ENCODE data around the gene KCNG2.
A peak's percentile ranks its signal among the peaks of the same experiment; 100 is the strongest.

KCNG2 gene

GRCh38 chr18:79798346-79798998 is 734 bp downstream of the KCNG2 start:
- DNase-seq, result no peak
- Mint-ChIP-seq H3K36me3 (ENCODE audit: low read depth) (peaks cover 2% of the 10 kb centered on the region), H3K27me3 (peaks cover 48% of the 10 kb centered on the region), H3K4me1 (peaks cover 14% of the 10 kb centered on the region), H3K9me3 (no peaks in the 10 kb centered on the region), H3K27ac (no peak overlapping the region), H3K4me3 (peak overlapping the region; percentile 32)
- no peak for ATAC-seq

DNA sequence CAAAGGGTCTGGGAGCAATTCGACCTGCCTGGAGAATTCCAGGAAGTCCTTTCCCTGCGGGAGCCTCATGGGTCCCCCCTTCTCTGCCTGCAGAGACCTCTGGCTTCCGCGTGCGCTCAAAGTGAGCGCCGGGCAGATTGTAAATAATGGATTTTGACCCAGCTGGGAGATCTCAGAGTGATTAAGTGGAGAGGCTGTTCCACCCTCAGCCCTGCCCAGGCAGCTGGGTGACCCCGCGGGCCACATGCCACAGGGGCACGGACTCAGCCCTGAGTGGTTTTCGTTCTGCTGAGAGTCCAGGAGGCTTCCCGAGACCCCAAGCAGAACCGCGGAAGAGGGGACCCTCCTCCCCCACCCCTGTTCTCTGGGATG is 1.2 kb downstream of the KCNG2 start:
- H3K4me3 Mint-ChIP-seq, result peak overlapping the region; percentile 32
- no peak for DNase-seq
- no peak overlapping the region for H3K27ac Mint-ChIP-seq
- peaks cover 14% of the 10 kb centered on the region for H3K4me1 Mint-ChIP-seq
- no peak for ATAC-seq
- H3K27me3 Mint-ChIP-seq, result peaks cover 48% of the 10 kb centered on the region
- H3K36me3 Mint-ChIP-seq (ENCODE audit: low read depth), result peaks cover 2% of the 10 kb centered on the region
- H3K9me3 Mint-ChIP-seq, result no peaks in the 10 kb centered on the region

- ATAC-seq, result no peak
- Mint-ChIP-seq H3K4me3 (peak overlapping the region; percentile 29), H3K4me1 (peaks cover 14% of the 10 kb centered on the region), H3K9me3 (no peaks in the 10 kb centered on the region), H3K27ac (no peak overlapping the region), H3K36me3 (ENCODE audit: low read depth) (peaks cover 2% of the 10 kb centered on the region), H3K27me3 (peaks cover 40% of the 10 kb centered on the region)
- DNase-seq, result no peak
These were observed 2.1 kb downstream of the KCNG2 start for GRCh38 chr18:79799619-79800370.

DNA sequence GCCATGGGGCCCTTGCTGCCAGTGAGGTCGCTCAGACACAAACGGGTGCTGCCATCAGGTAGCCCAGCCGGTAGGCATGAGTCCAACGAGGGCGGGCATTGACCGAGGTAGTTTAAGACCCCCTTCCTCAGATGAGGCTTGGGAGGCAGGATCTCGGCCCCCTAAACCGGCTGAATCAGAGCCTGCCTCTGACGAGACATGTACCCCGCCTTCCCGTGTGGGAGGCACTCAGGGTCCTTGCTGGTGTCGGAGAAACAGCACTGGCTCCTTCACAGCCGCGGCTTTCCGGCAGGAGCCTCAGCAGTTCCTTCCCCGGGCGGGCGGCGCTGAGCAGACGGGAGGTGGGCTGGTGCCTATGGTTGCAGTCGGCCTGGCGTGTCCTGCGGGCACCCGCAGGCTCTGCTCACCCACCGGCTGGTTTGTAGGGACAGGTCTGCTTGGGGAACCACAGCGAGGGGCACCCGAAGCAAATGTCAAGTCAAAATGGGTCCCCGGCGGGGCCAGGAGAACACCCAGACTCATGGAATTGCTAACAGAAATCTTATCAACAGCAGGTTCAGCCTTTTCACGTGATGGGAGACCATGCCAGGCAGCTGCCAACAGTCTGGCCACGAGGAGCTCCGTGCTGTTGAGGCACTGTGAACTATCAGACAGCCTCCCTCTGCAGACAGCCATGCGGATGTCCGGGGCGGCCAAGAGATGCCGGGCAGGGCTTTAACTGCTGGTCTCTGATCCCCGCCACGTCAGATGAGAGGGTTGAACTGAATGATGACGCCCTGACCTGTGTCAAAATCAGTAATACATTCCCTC is 2.8 kb downstream of the KCNG2 start:
- peaks cover 36% of the 10 kb centered on the region for H3K27me3 Mint-ChIP-seq
- DNase-seq (no peak), ATAC-seq (no peak)
- H3K4me3 Mint-ChIP-seq, result no peak overlapping the region
- H3K36me3 Mint-ChIP-seq (ENCODE audit: low read depth), result peaks cover 2% of the 10 kb centered on the region
- no peaks in the 10 kb centered on the region for H3K9me3 Mint-ChIP-seq
- H3K27ac Mint-ChIP-seq, result no peak overlapping the region
- H3K4me1 Mint-ChIP-seq, result peaks cover 19% of the 10 kb centered on the region

- H3K4me1 Mint-ChIP-seq, result peaks cover 20% of the 10 kb centered on the region
- H3K27me3 Mint-ChIP-seq, result peaks cover 30% of the 10 kb centered on the region
- DNase-seq, result no peak
- no peaks in the 10 kb centered on the region for H3K9me3 Mint-ChIP-seq
- ATAC-seq, result no peak
- peaks cover 2% of the 10 kb centered on the region for H3K36me3 Mint-ChIP-seq (ENCODE audit: low read depth)
- no peak overlapping the region for H3K27ac Mint-ChIP-seq
- H3K4me3 Mint-ChIP-seq, result no peak overlapping the region
These were observed 3.5 kb downstream of the KCNG2 start for GRCh38 chr18:79801217-79801616.

GRCh38 chr18:79801641-79802040 is 3.9 kb downstream of the KCNG2 start:
- ATAC-seq (no peak), DNase-seq (no peak)
- peaks cover 26% of the 10 kb centered on the region for H3K27me3 Mint-ChIP-seq
- no peak overlapping the region for H3K4me3 Mint-ChIP-seq
- H3K9me3 Mint-ChIP-seq, result no peaks in the 10 kb centered on the region
- peaks cover 20% of the 10 kb centered on the region for H3K4me1 Mint-ChIP-seq
- no peak overlapping the region for H3K27ac Mint-ChIP-seq
- H3K36me3 Mint-ChIP-seq (ENCODE audit: low read depth), result peaks cover 2% of the 10 kb centered on the region

- Mint-ChIP-seq H3K9me3 (no peaks in the 10 kb centered on the region), H3K36me3 (ENCODE audit: low read depth) (peaks cover 2% of the 10 kb centered on the region), H3K27me3 (peaks cover 19% of the 10 kb centered on the region), H3K27ac (no peak overlapping the region), H3K4me1 (peaks cover 19% of the 10 kb centered on the region), H3K4me3 (no peak overlapping the region)
- ATAC-seq (no peak), DNase-seq (no peak)
These were observed 4.6 kb downstream of the KCNG2 start for GRCh38 chr18:79802298-79802697.

DNA sequence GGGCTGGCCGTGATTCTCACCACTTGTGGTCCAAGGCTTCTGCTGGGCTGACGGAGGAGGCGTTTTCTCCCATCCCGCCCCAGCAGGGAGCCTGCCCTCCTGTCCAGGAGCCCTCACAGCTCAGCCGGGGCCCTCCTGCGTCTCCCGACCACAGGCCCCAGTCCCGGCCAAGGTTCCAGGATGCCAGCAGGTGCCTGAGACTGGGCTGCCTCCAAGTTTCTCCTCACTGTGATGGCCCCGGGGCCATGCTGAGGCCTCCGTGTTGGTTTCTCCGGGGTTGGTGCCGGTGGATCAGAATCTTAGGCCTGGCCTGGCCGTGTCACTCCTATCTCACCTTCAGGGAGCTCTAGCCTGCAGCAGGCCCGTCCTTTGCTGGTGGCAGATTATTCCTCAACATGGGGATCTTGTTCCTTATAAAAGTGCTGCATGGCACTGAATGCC is 5.9 kb downstream of the KCNG2 start:
- H3K27ac Mint-ChIP-seq, result no peak overlapping the region
- no peak for ATAC-seq
- H3K27me3 Mint-ChIP-seq, result peaks cover 17% of the 10 kb centered on the region
- peaks cover 2% of the 10 kb centered on the region for H3K36me3 Mint-ChIP-seq (ENCODE audit: low read depth)
- H3K4me3 Mint-ChIP-seq, result no peak overlapping the region
- H3K4me1 Mint-ChIP-seq, result peaks cover 17% of the 10 kb centered on the region
- no peak for DNase-seq
- H3K9me3 Mint-ChIP-seq, result no peaks in the 10 kb centered on the region

- no peak for DNase-seq
- H3K27ac Mint-ChIP-seq, result no peak overlapping the region
- H3K9me3 Mint-ChIP-seq, result no peaks in the 10 kb centered on the region
- H3K36me3 Mint-ChIP-seq (ENCODE audit: low read depth), result peaks cover 2% of the 10 kb centered on the region
- H3K4me3 Mint-ChIP-seq, result no peak overlapping the region
- H3K4me1 Mint-ChIP-seq, result peaks cover 14% of the 10 kb centered on the region
- H3K27me3 Mint-ChIP-seq, result peaks cover 12% of the 10 kb centered on the region
- no peak for ATAC-seq
These were observed 6.5 kb downstream of the KCNG2 start for GRCh38 chr18:79804130-79804787.

- ATAC-seq, result no peak
- Mint-ChIP-seq H3K36me3 (ENCODE audit: low read depth) (no peaks in the 10 kb centered on the region), H3K27ac (no peak overlapping the region), H3K9me3 (no peaks in the 10 kb centered on the region), H3K4me1 (peaks cover 7% of the 10 kb centered on the region), H3K27me3 (peaks cover 3% of the 10 kb centered on the region), H3K4me3 (no peak overlapping the region)
- no peak for DNase-seq
These were observed 7.6 kb downstream of the KCNG2 start for GRCh38 chr18:79805211-79805887.

DNA sequence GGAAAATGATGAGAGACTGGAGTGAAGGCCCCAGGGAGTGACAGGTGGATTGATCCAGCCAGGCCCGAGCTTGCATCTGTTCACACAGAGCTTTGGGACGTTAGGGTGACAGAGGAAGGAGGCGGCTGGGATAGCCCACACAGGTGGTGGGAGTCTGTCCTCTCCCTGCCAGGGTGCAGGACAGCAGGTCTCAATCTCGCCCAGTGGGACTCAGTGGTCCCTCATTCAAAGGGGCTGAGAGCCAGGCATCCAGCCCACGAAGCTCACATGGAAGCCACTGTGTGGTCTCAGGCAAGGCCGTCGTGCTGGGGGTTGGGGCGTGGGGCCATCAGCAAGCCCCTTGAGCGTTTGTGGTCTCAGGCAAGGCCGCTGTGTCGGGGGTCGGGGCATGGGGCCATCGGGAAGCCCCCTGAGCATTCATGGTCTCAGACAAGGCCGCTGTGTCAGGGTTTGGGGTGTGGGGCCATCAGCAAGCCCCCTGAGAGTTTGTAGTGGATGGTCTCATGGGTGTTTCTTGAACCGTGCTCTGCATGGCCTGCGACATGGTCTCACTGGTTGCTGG is 8.3 kb downstream of the KCNG2 start:
- H3K36me3 Mint-ChIP-seq (ENCODE audit: low read depth), result no peaks in the 10 kb centered on the region
- peaks cover 2% of the 10 kb centered on the region for H3K27me3 Mint-ChIP-seq
- no peak for ATAC-seq
- no peak overlapping the region for H3K27ac Mint-ChIP-seq
- H3K4me1 Mint-ChIP-seq, result peaks cover 7% of the 10 kb centered on the region
- DNase-seq, result no peak
- H3K4me3 Mint-ChIP-seq, result no peak overlapping the region
- no peaks in the 10 kb centered on the region for H3K9me3 Mint-ChIP-seq

- Mint-ChIP-seq H3K27me3 (peaks cover 3% of the 10 kb centered on the region), H3K36me3 (ENCODE audit: low read depth) (no peaks in the 10 kb centered on the region), H3K4me3 (no peak overlapping the region)
These were observed 9.5 kb downstream of the KCNG2 start for GRCh38 chr18:79806976-79807841.

More at GRCh38 chr18:79806976-79807841, 9.5 kb downstream of the KCNG2 start:
- DNase-seq (no peak), ATAC-seq (no peak)
- no peaks in the 10 kb centered on the region for H3K9me3 Mint-ChIP-seq
- peaks cover 7% of the 10 kb centered on the region for H3K4me1 Mint-ChIP-seq
- no peak overlapping the region for H3K27ac Mint-ChIP-seq

All from activated naive CD8-positive, alpha-beta T cell treated with anti-CD3 and anti-CD28 coated beads, Interleukin-2, amount 50 U/mL, for 24 hours (primary cell).